HG03521 (cell line): ENCODE data around the gene PDE4B.
"Not testable (repeated sequence)": the region's sequence is repeated elsewhere in the genome, so short reads cannot be mapped to it uniquely, and the experiment has no call there.

Source experiments
- ATAC-seq: cut with Tn5 transposase; IDR thresholded peaks from one replicate; pipeline ENCODE4 v1.9.1; 2021; ENCODE audit warnings: mild to moderate bottlenecking, moderate library complexity; ENCODE audit not compliant: unreplicated experiment

Gene PDE4B

DNA sequence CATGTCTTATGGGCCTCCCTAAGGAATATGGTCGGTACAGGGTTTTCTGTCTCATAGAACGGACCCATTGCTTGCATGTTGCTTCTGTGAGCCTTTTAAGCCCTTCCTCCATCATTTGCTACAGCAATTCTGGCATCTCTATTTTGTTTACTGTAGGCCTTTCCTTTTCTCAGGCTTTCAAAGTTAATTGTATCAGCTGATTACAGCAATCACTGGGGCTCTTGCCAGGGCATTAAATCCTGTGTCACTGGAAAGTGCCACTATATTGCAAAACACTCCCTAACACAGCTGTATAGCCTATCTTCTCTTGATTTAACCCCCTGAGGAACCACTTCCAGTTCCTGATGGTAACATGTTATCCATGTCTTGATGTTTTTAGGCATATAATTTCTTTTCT is 156.5 kb downstream of the PDE4B start:
- ATAC-seq: no peak

DNA sequence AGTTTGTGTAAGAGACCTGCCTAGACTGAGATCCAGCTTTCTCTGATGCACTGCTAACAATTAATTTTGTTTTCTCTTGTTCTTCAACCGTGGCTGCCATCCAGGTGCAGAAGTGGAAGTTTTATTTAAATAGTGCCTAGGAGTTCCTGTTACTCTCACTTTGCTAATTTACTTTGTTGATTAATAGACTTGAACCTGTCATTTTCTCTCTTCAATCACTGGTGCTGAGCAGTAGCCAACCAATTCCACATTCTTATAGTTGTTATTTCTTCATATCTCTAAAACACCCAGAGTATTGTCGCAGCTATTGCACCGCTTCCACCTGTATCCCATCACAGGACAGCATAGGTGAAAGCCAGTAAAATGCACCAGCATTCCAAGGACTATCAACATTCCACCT is 157.2 kb downstream of the PDE4B start:
- no peak for ATAC-seq

DNA sequence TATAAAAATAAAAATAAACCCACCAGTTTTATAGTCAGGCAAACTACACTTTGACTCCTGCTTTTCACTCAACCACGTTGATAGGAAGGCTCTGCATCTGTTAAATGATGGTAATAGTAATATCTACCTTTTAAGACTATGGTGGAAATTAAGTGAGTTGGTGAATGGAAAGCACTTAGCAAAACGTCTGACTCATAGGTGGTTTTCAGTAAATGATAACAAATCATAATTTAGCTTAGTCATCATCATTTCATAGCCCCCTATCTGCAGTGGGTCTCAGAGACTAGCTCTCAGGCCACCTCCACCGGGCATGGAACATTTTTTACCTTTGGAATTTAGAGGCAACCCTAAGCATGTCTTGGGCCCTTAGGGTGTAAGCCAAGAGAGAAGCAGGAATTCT is 160.0 kb downstream of the PDE4B start:
- ATAC-seq: no peak

DNA sequence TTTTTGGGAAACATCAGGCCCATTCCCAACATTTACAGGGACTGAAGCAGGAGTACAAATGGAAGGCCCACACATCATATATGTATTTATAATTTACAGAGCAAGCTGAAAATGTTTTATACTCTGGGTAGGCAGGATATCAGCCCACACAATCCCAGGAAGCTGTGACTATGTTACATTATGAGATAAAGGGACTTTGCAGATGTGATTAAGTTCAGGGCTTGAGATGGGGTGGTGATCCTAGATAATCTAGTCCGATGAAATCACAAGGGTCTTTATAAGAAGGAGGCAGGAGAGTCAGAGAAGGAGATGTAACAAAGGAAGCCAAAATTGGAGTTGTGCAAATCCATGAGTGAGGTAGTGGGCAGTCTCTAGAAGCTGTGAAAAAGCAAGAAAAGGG is 160.5 kb downstream of the PDE4B start:
- ATAC-seq: no peak

DNA sequence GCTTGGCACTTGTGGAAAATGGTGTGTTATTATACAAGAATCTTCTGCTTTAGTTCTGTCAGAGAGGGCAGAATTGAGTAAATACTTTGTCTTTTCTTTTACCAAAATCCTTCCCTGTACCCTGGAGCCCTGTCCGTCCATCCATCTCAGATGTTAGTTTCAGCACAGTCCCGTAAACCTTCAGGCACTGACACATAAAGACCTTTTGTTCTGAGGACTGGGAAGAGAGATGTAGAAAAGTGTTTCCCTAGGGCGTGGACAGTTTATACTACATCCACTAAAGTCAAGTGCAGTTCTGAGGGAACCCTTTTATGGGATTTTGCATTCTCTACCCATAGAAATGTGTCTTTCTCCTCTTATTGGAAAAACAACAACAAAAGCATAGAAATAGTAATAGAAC is 162.4 kb downstream of the PDE4B start:
- no peak for ATAC-seq

DNA sequence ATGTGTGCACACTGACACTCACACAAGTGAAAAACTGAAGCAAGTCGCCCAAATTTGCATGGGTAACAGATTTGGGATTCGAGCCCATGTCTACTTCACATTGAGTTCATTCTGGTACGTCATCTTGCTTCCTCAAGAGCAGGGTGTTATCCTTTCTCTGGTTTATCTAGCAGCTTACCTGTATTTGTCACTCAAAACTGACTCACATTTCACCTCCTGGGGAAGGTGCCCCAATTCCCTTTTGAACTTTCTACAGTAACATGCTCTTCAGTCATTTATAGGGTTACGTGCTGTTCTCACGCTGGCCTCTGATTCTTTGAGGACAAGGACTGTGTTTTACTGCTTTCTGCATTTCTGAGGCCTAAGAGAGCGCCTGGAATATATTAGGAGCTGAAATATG is 162.8 kb downstream of the PDE4B start:
- no peak for ATAC-seq

DNA sequence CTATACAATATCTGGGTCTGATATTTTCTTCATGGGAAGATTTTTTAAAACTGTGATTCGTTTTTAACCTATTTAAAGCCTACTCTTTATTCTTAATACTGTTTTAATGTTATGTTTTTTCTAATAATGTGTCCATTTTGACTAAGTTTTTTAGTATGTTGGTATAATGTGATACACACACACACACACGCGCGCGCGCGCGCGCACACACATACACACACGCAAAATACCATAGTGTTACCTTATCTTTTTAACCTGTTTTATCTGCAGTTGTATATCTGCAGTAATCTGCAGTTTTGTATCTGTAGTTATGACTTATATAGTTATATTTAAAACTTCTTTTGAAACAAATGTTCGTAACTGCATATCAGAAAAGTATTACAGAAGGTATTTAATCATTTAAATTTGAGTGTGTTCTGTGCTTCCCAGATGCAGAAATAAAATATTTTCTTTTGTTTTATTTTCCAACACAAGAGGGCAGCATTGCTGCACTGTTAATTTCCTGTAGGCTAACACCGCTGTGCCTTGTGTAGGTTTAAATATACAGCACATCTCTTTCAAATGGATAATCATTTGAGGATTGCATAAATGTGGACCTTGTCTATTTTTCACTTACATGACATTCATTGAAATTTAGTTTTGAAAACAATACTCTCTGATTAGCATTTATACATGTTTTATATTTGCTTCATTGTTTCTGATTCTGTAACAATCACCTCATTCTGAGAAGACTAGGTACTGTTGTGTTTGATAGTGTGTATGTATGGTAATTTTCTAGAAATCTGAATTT is 166.1 kb downstream of the PDE4B start:
- ATAC-seq: no peak

DNA sequence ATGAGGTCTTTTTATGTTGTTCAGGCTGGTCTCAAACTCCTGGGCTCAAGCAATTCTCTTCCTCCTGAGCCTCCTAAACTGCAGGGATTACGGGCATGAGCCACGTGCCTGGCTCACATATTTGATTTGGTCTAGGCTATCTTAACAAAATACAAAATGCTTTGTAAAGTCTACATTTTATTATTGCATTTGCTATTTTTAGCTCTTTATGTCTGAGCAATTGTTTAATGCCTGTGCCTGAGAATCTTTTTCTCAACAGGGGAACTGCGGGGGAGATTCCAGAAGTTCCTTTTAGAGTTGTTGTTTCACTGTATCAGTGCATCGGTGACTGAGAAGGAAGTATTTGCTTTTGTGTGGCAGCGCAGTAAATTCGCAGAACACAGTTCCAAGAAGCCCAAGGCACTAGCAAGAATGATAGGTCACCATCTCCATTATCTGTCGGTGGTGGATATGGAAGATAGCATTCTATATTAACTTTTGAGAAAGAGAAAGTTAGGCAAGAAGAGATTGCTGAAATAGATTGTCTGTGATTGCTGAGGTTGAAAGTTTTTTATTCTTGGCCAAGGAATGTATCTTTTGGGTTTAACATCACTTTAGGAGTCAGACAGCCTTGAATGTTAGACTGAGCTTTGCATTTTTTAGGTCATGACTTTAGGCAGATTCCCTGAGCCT is 167.3 kb downstream of the PDE4B start:
- no peak for ATAC-seq

DNA sequence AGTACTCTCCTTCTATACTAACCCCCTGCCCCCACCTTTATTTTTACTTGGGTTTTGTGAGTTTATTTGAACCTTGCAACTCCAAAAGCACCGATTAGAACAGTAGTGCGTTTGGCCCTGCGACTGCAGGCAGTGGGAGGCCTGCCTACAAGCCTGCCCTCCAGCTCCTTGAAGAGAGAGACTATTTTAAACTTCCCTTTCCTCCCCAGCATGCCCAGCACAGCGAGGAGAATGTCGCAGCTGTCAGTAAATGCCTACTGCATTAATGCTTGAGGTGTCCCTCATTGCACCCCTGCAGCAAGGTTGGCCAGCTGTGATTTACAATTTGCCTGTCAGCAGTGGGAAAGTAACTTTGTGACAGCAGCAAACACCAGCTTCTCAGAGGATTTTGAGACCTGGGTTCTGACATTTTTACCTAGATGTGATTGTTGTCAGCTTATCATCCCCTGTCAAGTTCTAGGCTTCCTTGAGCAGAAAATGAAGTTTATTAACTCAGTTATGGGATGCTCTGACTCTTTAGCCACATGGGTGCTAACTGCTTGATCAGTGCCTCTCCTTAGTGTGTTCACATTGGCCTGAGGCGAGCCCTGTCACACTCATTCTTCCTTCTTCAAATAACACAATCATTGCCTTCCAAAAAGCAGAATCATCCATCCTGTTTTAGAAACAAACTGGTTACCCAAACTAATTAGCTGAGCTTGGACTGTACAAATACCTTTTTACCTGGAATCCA is 170.6 kb downstream of the PDE4B start:
- ATAC-seq: no peak

DNA sequence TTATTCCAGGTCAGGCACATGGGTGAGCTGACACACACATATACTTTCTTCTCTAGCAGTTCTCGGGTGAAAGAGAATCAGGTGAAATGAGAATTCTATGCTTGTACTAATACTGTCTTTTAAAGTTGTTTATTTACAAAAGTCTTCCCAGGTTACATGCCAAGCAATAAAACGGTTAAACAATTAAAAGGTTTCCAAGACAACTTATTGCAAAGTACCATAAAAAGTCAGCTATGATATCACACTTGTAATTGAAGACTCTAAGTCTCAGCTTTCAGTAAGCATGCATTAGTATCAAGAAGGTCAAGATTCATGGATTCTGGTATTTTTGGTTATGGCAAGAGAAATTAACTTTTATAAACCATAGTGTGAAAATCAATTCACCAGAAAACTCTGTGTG is 171.4 kb downstream of the PDE4B start:
- ATAC-seq: no peak

DNA sequence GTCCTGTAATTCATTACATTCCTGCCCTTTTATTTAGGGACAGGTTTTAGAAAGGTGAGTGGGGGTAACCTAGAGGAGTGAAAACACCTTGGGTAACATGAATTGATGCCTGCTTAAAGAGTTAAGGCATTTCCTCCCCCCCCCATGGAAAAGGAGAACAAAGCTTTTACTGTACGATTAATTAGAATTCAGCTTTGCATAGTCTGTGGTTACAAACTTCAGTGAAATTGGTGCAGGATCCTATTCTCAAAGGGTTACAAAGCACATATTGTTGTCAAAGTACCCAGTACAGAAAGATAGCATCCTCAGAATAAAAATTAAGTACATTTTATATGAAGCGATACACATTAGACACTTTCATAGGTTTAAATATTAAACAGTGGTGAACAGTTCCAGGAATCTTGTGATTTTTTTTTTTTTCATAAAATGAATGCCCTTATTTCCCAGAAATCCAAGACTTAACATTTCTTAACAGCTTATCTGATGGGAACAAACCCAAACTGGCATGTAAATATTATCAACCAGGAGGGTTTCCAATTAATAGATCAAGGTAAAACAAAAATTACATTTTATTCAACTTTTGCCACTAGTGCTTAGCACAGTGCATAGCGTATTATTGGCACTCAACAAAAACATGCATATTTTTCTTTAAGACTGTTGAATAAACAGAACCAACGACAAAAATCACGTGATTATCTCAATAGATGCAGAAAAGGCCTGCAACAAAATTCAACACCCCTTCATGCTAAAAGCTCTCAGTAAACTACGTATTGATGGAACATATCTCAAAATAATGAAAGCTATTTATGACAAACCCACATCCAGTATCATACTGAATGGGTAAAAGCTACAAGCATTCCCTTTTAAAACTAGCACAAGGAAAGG is 172.7 kb downstream of the PDE4B start:
- no peak for ATAC-seq

DNA sequence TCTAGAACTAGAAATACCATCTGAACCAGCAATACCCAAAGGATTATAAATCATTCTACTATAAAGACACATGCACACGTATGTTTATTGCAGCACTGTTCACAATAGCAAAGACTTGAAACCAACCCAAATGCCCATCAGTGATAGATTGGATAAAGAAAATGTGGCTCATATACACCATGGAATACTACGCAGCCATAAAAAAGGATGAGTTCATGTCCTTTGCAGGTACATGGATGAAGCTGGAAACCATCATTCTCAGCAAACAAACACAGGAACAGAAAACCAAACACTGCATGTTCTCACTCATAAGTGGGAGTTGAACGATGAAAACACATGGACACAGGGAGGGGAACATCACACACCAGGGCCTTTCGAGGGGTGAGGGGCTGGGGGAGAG is 174.8 kb downstream of the PDE4B start:
- not testable (repeated sequence) for ATAC-seq

DNA sequence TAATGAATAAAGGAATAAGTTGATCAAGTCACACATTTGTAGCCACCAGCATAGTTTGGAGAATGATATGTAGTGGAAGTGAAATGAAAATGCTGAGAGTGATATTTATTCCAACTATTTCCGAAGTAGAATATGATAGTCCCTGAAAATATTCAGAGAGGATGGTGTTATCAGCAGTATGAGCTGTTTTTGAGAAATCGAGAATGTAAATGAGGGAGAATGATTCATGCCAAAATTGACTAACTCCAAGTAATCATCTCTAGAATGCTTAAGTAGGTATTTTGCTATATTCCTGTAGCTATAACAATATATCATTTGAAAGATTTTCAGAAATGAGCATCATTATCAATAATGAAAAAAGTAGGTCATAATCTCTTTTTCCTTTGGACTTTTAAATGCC is 178.9 kb downstream of the PDE4B start:
- ATAC-seq: no peak

DNA sequence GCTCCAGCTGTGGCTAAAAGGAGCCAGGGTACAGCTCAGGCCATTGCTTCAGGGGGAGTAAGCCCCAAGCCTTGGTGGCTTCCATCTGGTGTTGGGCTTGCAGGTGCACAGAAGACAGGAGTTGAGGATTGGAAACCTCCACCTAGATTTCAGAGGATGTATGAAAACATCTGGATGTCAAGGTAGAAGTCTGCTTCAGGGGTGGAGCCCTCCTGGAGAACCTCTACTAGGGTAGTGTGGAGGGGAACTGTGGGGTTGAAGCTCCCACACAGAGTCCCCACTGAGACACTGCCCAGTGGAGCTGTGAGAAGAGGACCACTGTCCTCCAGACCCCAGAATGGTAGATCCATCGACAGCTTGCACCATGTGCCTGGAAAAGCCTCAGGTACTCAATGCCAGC is 183.0 kb downstream of the PDE4B start:
- no peak for ATAC-seq

DNA sequence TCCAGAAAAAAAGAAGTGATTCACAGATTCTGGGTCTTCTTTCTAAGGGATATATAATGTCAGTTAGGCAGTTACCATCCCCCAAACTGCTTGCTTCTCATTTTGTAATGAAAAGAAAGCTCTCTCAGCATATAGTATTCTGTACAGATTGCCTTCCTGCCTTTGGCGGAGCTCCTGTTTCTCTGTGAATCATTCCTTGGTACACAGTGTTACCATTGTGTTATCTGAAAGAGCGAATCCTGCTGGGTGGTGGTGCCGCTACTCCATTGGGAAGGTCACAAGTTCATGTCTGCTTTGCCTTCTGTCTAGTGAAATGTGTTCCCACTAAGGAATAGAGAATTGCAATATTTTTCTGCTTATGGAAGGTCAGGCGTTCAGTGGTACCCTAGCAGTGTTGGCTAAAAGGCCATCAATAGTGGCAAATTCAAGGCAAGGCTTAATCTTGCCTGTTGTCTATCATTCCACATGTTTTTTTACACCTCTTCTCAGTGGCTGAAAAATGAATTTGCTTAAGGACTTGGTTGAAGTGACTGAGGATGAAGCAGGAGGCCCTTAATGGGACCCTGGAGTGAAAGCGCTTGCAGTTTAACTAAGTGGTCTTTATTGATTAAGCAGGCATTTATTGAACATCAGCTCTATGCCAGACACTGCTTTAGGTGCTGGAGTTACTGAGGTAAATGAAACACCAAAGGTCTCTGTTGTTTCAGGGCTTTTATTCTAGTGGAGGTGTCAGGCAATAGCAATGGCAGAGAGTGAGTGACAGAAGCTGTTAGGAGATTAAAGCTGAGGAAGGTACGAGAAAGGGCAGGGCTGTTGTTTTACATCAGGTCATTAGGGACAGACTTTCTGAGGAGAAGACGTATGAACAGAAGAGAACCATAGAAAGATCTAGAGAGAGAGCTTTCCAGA is 186.7 kb downstream of the PDE4B start:
- ATAC-seq: no peak

DNA sequence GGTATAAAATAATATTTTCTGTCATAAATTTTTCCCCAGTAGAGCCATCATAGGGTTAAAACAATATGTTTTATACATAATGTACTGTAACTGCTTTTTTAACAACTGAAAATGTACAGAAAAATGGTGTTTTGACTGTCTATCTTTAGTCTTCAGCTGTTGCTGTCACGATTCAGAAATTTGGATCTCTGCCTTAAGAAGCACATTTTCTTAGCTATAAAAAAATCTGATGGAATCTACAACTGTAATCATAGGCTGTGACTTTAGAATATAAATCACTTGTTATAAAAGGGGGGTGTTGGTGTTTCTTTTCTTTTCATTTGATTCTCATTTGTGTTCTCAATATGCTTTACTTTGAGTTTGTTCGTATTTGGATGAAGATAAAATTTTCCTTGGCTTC is 187.5 kb downstream of the PDE4B start:
- no peak for ATAC-seq

DNA sequence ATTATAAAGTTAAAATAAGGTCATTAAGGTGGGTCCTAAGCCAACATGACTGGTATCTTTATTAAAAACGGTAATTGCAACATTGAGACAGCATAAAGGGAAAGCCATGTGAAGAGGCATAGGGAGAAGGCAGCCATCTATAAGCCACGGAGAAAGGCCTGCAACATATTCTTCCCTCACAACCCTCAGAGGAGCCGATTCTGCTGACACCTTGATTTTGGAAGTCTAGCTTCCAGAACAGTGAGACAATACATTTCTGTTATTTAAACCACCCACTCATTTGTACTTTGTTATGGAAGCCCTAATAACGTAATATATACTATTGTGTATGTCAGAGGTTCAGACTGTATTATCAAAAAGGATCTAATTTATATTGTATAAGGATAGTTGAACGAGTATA is 190.8 kb downstream of the PDE4B start:
- ATAC-seq: no peak

DNA sequence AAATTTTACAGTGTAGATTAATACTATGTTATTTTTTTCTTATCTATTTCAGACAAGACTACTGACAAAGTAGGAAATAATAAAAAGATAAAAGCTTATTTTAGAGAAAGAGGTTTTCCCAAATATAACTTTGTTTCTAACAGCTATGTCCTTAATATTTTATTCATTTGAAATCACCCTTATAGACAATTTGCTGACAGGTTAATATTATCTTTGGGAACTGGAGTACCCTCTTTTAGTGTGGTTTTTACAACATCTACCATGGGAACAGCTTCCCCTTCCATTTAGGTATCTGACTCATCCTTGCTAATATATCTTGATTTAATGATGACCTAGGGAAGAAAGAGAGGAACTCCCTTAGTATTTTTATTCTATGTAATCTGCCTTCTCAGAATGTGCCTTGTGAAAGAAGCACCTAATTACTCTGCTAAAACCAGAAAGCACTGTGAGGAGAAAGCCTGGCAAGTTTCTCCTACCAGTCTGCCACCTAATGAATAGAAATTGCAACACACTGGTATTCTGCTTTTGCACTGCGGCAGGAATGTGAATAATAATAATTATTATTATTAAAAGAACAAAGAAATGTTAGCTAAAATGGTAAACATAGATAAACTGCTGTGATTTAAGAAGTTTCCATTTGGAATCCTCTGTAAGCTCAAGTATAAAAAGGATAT is 192.8 kb downstream of the PDE4B start:
- no peak for ATAC-seq

DNA sequence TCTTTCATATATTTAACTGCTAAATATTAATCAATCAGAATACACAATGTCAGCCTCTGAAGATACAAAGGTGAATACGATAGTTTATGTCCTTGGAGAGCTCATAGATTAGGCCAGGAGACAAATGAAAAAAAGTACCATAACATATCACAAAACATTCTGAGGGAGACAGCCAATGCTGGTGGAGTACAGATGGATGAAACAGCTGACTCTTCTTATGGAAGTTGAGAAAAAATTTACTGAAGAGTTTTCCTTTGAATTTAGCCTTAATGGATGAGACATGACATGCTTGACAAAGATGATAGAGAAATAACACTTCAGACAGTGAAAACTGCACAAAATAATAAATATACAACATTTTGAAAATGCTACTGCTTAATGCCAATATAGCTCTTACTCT is 193.5 kb downstream of the PDE4B start:
- ATAC-seq: no peak
